NCI-H526 treated with DMSO at 0.1 percent for 48 hours (cell line): ENCODE data around the gene ZNF609.

Experiments
- DNase-seq: peaks from one replicate; lab custom pipeline; 2025; lab: John Stamatoyannopoulos, UW

Gene ZNF609

DNA sequence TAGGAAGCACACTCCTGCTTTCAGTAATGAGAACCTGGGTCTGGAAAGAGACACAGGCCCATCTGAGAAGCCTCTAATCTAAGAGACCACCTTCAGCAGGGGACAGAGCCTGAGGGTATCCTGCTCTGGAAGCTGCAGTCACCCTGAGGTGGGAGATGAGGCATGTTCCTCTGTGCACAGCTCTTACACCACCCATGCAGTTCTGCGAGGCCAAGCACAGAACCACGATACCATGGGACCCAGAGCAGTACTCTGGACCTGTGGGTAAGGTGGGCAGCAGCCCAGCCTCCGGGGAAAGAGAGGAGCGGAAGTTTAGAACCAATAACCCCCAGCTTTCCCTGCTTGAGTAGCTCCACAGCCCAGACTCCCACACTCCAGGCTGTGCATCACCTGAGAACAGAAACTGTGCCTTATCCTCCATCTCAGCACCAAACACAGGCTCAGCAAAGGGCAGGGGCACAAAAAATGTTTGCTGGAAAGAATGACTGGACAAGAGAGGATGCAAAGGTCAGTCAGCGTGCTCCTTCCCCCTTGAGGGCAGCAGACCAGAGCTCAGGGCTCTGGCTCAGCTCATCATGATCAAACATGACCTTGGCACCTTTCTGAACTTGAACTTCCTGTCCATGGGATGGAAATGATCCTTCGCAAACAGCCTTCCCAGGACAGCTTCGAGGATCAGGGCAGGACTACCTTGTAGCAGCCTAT lies 271.9 kb downstream of the ZNF609 start:
- DNase-seq, result no peak
